Activated T-helper 1 cell treated with anti-CD3 and anti-CD28 coated beads, Interleukin-2, amount 50 U/mL, for 16 hours (primary cell): ENCODE measurements around the gene C10orf105.
A peak's percentile ranks its signal among the peaks of the same experiment; 100 is the strongest.

Source experiments
- DNase-seq, 2 donors: peaks; one replicate each; pipeline ENCODE4 v3.0.0-alpha.2; 2020; ENCODE audit warnings: low read depth in 1 of 2, low spot score in 1 of 2

Gene C10orf105

GRCh38 chr10:71700731-71701368, 18.7 kb downstream of the C10orf105 start:
- DNase-seq = no peak

- DNase-seq = no peak
Measured at GRCh38 chr10:71698737-71699136, 20.8 kb downstream of the C10orf105 start.

- peak in 1 of 2 donors; percentile 34 for DNase-seq
Measured at GRCh38 chr10:71697938-71698709, 21.5 kb downstream of the C10orf105 start.

- peak; percentile 37 to 54 for DNase-seq
Measured at GRCh38 chr10:71696628-71697326, 22.8 kb downstream of the C10orf105 start.

- no peak for DNase-seq
Measured at GRCh38 chr10:71695502-71696476, 23.8 kb downstream of the C10orf105 start.

GRCh38 chr10:71694567-71694968, 25.0 kb downstream of the C10orf105 start:
- no peak for DNase-seq

- DNase-seq = no peak
Measured at GRCh38 chr10:71694039-71694501, 25.5 kb downstream of the C10orf105 start.

- DNase-seq = no peak
Measured at GRCh38 chr10:71693377-71693776, 26.2 kb downstream of the C10orf105 start.

GRCh38 chr10:71692598-71693306, 26.8 kb downstream of the C10orf105 start:
- DNase-seq = no peak

GRCh38 chr10:71691405-71691804, 28.2 kb downstream of the C10orf105 start:
- DNase-seq = no peak

- no peak for DNase-seq
Measured at GRCh38 chr10:71690094-71690720, 29.4 kb downstream of the C10orf105 start.

GRCh38 chr10:71688256-71688655, 31.3 kb downstream of the C10orf105 start:
- no peak for DNase-seq

GRCh38 chr10:71687480-71687879, 32.1 kb downstream of the C10orf105 start:
- no peak for DNase-seq

- DNase-seq = no peak
Measured at GRCh38 chr10:71687077-71687476, 32.5 kb downstream of the C10orf105 start.

GRCh38 chr10:71685554-71686232, 33.9 kb downstream of the C10orf105 start:
- no peak for DNase-seq

GRCh38 chr10:71684356-71685173, 35.0 kb downstream of the C10orf105 start:
- DNase-seq = no peak

- no peak for DNase-seq
Measured at GRCh38 chr10:71683301-71683700, 36.3 kb downstream of the C10orf105 start.

GRCh38 chr10:71681977-71682376, 37.6 kb downstream of the C10orf105 start:
- no peak for DNase-seq
